GM21360 (cell line): ENCODE results near the gene CYP2W1.
A peak's percentile ranks its signal among the peaks of the same experiment; 100 is the strongest.

Experiments
- ATAC-seq: cut with Tn5 transposase; IDR thresholded peaks from one replicate; pipeline ENCODE4 v1.9.1; 2021; ENCODE audit warnings: mild to moderate bottlenecking, moderate library complexity; ENCODE audit not compliant: unreplicated experiment

The CYP2W1 gene

DNA sequence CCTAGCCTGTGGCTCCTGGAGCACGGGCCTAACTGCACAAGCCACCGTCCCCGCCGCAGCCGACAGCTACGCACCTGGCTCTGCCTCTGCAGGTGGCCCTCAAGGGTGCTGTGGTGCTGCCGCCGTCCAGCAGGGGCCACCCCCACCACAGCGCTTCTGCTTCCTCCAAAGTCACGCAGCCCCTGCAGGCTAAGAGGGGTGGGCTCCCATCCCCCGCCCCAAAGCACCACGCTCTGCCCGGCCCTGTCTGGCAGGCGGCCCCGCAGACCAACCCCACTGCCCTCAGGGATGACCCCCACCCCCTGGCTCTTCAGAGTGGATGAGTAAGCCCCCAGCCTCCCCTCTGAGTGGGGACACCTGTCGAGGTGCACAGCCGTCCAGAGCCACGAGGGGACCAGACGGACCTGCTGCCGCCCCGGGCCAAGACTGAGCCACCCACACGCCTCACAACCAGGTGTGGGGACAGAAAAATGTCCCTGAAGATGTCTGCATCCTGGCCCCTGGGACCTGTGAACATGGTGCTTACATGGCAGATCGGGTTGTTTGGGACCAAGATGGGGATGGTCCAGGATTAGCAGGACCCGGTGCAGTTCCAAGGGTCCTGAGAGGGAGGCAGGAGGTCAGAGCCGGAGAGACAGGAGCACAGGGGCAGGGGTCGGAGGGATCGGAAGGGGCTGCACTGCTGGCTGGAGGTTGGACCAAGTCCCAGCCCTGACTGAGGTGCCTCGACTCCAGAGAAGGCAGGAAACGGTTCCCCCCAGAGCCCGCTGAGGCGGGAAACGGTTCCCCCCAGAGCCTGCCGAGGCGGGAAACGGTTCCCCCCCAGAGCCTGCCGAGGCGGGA is 19.5 kb upstream of the CYP2W1 start:
- no peak for ATAC-seq

DNA sequence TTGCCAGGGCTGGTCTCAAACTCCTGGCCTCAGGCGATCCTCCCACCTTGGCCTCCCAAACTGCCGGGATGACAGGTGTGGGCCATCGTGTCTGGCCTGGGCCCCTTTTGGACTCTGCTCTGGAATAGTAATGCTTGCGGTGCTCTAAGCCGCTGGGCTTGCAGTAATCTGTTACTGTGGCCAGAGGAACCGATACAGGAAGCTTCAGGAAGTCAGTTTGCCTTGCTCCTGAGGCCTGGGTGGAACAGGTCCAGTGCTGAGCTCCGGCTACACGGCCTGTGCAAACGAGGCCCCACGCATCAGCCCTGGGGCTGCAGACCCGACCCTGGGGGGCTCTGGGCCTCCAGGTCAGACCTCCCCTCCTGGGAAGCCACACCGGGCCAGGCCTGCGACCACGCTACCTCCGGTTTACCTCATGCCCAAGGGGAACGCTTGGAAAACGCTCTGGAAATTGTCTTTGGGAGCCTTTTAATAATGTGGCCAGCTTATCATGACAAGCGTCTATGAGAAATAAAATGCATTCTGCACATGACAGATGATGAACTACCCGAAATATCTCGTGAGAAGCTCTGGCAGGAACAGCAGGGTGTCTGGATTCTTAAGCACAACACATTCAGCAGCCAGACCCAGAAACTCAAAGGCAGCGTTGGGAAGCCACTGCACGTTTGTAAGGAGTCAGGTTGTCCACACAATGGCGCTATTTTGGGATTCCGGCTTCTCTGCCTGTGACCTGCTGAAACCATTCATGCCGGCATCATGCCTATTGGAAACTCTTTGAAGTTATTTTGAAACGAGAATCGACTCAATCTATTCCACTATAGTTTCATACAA is 18.4 kb upstream of the CYP2W1 start:
- ATAC-seq, result no peak

- no peak for ATAC-seq
Observed at GRCh38 chr7:966291-967069, 16.5 kb upstream of the CYP2W1 start.

DNA sequence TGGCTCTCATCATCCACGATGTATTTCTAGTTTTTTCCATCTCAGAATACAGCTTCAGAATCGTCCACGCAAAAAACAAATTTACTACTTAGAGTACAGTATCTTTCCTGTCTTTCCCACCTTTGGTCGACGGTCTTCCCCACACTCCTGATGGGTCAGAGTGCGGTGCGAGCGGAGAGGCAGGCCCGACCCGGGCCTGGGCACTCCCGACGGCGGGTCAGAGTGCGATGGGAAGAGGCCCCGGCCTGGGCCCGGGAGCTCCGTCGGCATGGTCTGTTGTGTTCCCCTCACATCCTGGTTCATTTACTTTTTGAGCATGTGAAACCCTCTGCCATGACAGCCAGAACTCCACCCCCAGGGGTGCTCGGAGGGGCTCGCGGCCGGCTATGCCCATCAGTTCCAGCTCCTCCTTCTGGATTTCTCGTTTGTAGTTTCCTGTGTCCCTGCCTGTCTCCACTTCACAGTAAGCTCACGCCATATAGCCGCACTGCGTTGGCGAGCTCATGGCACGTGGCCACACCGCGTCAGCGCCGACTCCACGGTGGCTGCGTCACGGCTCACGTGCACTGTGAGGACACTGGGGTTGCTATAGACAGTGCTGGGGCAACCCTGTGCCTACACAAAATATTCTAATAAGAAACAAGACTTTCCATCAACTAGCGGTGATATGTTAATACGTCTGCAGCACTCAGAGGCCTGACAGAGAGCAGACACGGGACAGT is 15.5 kb upstream of the CYP2W1 start:
- ATAC-seq, result no peak

GRCh38 chr7:968205-969105 is 14.5 kb upstream of the CYP2W1 start:
- ATAC-seq, result no peak

GRCh38 chr7:969403-969802 is 13.6 kb upstream of the CYP2W1 start:
- ATAC-seq, result no peak

GRCh38 chr7:970744-971143 is 12.2 kb upstream of the CYP2W1 start:
- ATAC-seq, result no peak

DNA sequence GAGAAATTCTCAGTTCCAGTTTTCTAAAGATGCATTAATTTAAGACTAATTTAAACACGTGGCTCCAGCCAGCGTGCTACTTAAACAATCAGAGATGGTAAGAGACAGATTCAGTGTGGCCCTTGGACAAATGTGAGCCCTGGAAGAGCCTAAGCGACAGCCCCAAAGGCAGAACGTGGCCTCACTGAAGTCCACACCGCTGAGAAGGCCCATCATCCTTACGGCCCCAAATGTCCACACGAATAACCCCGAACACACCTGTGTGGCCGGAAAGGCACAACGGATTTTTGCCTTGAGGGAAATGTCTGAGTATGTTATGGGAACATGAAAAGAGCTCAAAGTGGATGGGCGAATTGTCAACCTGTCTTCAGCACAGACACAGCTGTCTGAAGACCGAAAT is 10.9 kb upstream of the CYP2W1 start:
- ATAC-seq, result no peak

GRCh38 chr7:972676-973309 is 10.2 kb upstream of the CYP2W1 start:
- ATAC-seq, result no peak

DNA sequence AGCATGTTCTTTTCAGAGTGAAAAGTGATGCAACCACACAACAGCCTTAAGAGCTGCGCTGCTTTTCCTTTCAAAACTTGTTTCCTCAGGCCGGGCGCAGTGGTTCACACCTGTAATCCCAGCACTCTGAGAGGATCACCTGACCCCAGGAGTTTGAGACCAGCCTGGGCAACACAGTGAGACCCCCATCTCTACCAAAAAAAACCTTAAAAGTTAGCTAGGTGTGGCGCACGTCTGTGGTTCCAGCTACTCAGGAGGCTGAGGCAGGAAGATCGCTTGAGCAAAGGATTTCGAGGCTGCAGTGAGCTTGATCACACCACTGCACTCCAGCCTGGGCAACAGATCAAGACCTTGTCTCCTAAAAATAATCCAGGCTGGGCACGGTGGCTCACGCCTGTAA is 9.7 kb upstream of the CYP2W1 start:
- no peak for ATAC-seq

- no peak for ATAC-seq
Observed at GRCh38 chr7:974172-974571, 8.8 kb upstream of the CYP2W1 start.

DNA sequence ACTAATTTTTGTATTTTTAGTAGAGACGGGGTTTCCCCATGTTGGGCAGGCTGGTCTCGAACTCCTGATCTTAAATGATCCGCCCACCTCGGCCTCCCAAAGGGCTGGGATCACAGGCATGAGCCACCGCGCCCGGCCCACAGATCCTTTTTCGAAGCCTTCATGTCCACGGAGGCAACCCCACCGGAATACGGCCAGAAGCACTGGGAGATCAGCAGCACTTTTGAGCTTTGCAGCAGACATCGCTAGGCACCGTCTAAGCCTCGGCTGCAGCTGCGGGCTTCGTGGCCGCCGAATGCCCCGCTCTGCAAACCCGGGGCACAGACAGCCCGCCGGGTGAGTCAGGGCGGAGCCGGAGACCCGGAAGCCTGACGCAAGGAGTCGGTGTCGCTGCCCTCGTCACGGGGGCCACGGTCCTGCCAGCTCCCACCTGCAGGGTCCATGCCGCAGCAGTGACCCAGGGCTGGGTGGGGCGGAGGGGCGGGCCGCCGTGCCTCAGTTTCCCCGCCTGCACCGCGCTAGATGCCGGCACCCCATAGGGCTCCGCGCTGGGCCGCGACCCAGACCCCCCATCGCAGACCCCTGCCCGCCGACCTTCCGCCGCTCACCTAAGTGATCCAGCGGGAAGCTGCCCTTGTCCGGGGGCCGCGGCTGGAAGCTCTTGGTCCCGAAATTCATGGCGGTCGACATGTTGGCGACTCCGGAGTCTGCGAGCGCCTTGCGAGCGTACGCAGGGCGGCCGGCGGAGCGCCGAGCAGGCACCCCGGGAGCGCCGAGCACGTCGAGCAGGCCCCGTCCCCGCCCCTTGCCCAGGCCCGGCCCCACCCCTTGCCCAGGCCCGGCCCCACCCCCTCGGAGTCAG is 7.9 kb upstream of the CYP2W1 start, which contains the start of gene COX19:
Gene COX19 (minus strand): TSS at position 730 of the 862 bp plus-strand sequence. CDS start 40 bp downstream, at position 690.
- peak; percentile 67 for ATAC-seq

DNA sequence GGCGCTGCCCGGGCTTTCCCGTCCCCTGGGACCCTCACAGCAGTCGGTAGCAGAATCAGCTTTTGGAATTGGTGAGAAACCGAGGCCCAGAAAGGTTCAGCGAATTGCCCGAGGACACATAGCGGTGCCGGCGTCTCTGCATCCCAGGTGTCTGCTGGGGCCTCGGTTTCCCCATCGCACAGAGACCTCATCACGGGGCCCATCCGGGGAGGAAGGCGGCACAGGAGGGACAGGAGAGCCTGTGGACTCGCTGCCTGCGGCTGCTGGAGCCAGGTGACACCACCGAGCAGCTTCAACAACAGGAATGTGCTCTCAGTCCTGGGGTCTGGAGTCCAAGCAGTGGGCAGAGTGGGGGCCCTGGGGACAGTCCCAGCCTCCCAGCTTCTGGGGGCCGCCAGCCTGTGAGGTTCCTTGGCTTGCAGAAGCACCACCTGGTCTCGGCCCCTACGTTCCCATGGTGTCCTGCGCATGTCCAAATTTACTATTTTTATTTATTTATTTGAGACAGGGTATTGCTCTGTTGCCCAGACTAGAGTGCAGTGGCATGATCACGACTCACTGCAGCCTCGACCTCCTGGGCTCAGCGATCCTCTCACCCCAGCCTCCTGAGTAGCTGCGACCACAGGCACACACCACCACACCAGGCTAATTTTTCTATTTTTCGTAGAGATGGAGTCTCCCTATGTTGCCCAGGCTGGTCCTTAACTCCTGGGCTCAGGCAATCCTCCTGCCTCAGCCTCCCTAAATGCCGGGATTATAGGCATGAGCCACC is 7.1 kb upstream of the CYP2W1 start:
- ATAC-seq, result no peak

DNA sequence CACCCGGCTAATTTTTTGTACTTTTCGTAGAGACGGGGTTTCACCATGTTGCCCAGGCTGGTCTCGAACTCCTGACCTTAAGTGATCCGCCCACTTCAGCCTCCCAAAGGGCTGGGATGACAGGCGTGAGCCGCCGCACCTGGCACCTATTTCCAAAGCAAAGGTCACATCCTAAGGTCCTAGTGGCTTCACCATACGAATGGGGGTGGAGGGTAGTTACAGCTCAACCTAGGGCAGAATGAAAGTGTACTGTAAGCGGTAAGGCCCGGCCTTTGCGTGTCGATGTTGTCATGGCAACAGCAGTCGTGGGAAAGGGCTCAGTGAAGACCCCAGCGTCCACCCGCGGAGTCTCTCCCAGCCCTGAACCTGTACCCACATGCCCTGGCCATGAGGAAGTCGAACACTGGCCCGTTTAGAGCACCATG is 6.1 kb upstream of the CYP2W1 start:
- ATAC-seq, result no peak

- no peak for ATAC-seq
Observed at GRCh38 chr7:977326-978048, 5.5 kb upstream of the CYP2W1 start.

GRCh38 chr7:978049-978346 is 5.0 kb upstream of the CYP2W1 start:
- ATAC-seq, result no peak
